Measurements from ENCODE around the gene RGS10.
"Not testable (repeated sequence)": the region's sequence is repeated elsewhere in the genome, so short reads cannot be mapped to it uniquely, and the experiment has no call there.

The RGS10 gene

GRCh38 chr10:119541046-119541445, 1.5 kb downstream of the RGS10 start:
- no peak for DNase-seq (ENCODE audit: low read depth, low spot score)
- no peak overlapping the region for H3K4me3 ChIP-seq (ENCODE audit: low read length)

- no peak overlapping the region for H3K4me3 ChIP-seq (ENCODE audit: low read length)
- DNase-seq (ENCODE audit: low read depth, low spot score) = no peak
Observed at GRCh38 chr10:119540038-119540437, 2.5 kb downstream of the RGS10 start.

- H3K4me3 ChIP-seq (ENCODE audit: low read length) = no peak overlapping the region
- DNase-seq (ENCODE audit: low read depth, low spot score) = no peak
Observed at GRCh38 chr10:119539359-119539825, 3.1 kb downstream of the RGS10 start.

GRCh38 chr10:119538632-119539358, 3.7 kb downstream of the RGS10 start:
- no peak overlapping the region for H3K4me3 ChIP-seq (ENCODE audit: low read length)

GRCh38 chr10:119537953-119538630, 4.4 kb downstream of the RGS10 start:
- no peak overlapping the region for H3K4me3 ChIP-seq (ENCODE audit: low read length)
- DNase-seq (ENCODE audit: low read depth, low spot score) = no peak

More at GRCh38 chr10:119538632-119539358, 3.7 kb downstream of the RGS10 start:
- no peak for DNase-seq (ENCODE audit: low read depth, low spot score)

- H3K4me3 ChIP-seq (ENCODE audit: low read length) = no peak overlapping the region
- no peak for DNase-seq (ENCODE audit: low read depth, low spot score)
Observed at GRCh38 chr10:119536508-119537025, 6.0 kb downstream of the RGS10 start.

GRCh38 chr10:119535837-119536507, 6.5 kb downstream of the RGS10 start:
- no peak overlapping the region for H3K4me3 ChIP-seq (ENCODE audit: low read length)
- DNase-seq (ENCODE audit: low read depth, low spot score) = no peak

GRCh38 chr10:119535305-119535704, 7.2 kb downstream of the RGS10 start:
- DNase-seq (ENCODE audit: low read depth, low spot score) = no peak
- H3K4me3 ChIP-seq (ENCODE audit: low read length) = no peak overlapping the region

- no peak overlapping the region for H3K4me3 ChIP-seq (ENCODE audit: low read length)
- DNase-seq (ENCODE audit: low read depth, low spot score) = no peak
Observed at GRCh38 chr10:119533473-119533872, 9.0 kb downstream of the RGS10 start.

- not testable (repeated sequence) for DNase-seq (ENCODE audit: low read depth, low spot score); H3K4me3 ChIP-seq (ENCODE audit: low read length)
Observed at GRCh38 chr10:119532791-119533190, 9.7 kb downstream of the RGS10 start.

GRCh38 chr10:119532251-119532650, 10.3 kb downstream of the RGS10 start:
- H3K4me3 ChIP-seq (ENCODE audit: low read length); DNase-seq (ENCODE audit: low read depth, low spot score): not testable (repeated sequence)

- no peak overlapping the region for H3K4me3 ChIP-seq (ENCODE audit: low read length)
- DNase-seq (ENCODE audit: low read depth, low spot score) = no peak
Observed at GRCh38 chr10:119531067-119531466, 11.5 kb downstream of the RGS10 start.

- not testable (repeated sequence) for DNase-seq (ENCODE audit: low read depth, low spot score); H3K4me3 ChIP-seq (ENCODE audit: low read length)
Observed at GRCh38 chr10:119528663-119529237, 13.8 kb downstream of the RGS10 start.

- H3K4me3 ChIP-seq (ENCODE audit: low read length) = no peak overlapping the region
- no peak for DNase-seq (ENCODE audit: low read depth, low spot score)
Observed at GRCh38 chr10:119526621-119527592, 15.6 kb downstream of the RGS10 start.

GRCh38 chr10:119526149-119526548, 16.4 kb downstream of the RGS10 start:
- DNase-seq (ENCODE audit: low read depth, low spot score) = no peak

GRCh38 chr10:119525116-119525515, 17.4 kb downstream of the RGS10 start:
- no peak for DNase-seq (ENCODE audit: low read depth, low spot score)

More at GRCh38 chr10:119526149-119526548, 16.4 kb downstream of the RGS10 start:
- no peak overlapping the region for H3K4me3 ChIP-seq (ENCODE audit: low read length)

GRCh38 chr10:119524720-119525070, 17.8 kb downstream of the RGS10 start:
- no peak for DNase-seq (ENCODE audit: low read depth, low spot score)
- H3K4me3 ChIP-seq (ENCODE audit: low read length) = no peak overlapping the region

More at GRCh38 chr10:119525116-119525515, 17.4 kb downstream of the RGS10 start:
- H3K4me3 ChIP-seq (ENCODE audit: low read length) = no peak overlapping the region
